Stimulated activated CD4-positive, alpha-beta T cell treated with anti-CD3 and anti-CD28 coated beads, TNF-alpha, amount 100 ng/mL, for 4 hours (primary cell): ENCODE data around the gene GGA3.
"Not testable (repeated sequence)": the region's sequence is repeated elsewhere in the genome, so short reads cannot be mapped to it uniquely, and the experiment has no call there.

ENCODE experiments used
- DNase-seq, 3 experiments: peaks; one replicate each; pipeline ENCODE4 v3.0.0-alpha.2; 2020; ENCODE audit warnings: low read depth in 3 of 3

The GGA3 gene

GRCh38 chr17:75273977-75274708, 12.7 kb upstream of the GGA3 start:
- DNase-seq: no peak

- DNase-seq: no peak
Observed at GRCh38 chr17:75272848-75273184, 11.4 kb upstream of the GGA3 start.

- no peak for DNase-seq
Observed at GRCh38 chr17:75271955-75272847, 10.8 kb upstream of the GGA3 start.

GRCh38 chr17:75271233-75271954, 10.0 kb upstream of the GGA3 start:
- DNase-seq: peak; percentile 77 to 81 (median 79)

GRCh38 chr17:75270966-75271232, 9.5 kb upstream of the GGA3 start, which contains the start of gene MIF4GD:
MIF4GD (minus strand) TSS chr17:75271231; CDS start chr17:75270195, 1,036 bp downstream.
- DNase-seq: no peak

- peak in 1 of 3 experiments; percentile 50 for DNase-seq
Observed at GRCh38 chr17:75270218-75270965, 9.0 kb upstream of the GGA3 start.

- no peak for DNase-seq
Observed at GRCh38 chr17:75269844-75270217, 8.4 kb upstream of the GGA3 start.

GRCh38 chr17:75267411-75268232, 6.2 kb upstream of the GGA3 start:
- DNase-seq: no peak

- DNase-seq: no peak
Observed at GRCh38 chr17:75267153-75267410, 5.7 kb upstream of the GGA3 start.

- no peak for DNase-seq
Observed at GRCh38 chr17:75266316-75267152, 5.1 kb upstream of the GGA3 start.

GRCh38 chr17:75265614-75266315, 4.4 kb upstream of the GGA3 start:
- no peak for DNase-seq

GRCh38 chr17:75263055-75263454, 1.6 kb upstream of the GGA3 start:
- DNase-seq: no peak

GRCh38 chr17:75262112-75262606, 753 bp upstream of the GGA3 start:
- DNase-seq: no peak

- DNase-seq: peak; percentile 37 to 48 (median 44)
Observed at GRCh38 chr17:75260641-75261335, 618 bp downstream of the GGA3 start.

GRCh38 chr17:75257228-75257627, 4.2 kb downstream of the GGA3 start:
- DNase-seq: not testable (repeated sequence)

- not testable (repeated sequence) for DNase-seq
Observed at GRCh38 chr17:75255954-75256698, 5.3 kb downstream of the GGA3 start.

GRCh38 chr17:75252039-75252816, 9.2 kb downstream of the GGA3 start:
- DNase-seq: no peak
